ENCODE data around the gene MLC1.

The MLC1 gene

DNA sequence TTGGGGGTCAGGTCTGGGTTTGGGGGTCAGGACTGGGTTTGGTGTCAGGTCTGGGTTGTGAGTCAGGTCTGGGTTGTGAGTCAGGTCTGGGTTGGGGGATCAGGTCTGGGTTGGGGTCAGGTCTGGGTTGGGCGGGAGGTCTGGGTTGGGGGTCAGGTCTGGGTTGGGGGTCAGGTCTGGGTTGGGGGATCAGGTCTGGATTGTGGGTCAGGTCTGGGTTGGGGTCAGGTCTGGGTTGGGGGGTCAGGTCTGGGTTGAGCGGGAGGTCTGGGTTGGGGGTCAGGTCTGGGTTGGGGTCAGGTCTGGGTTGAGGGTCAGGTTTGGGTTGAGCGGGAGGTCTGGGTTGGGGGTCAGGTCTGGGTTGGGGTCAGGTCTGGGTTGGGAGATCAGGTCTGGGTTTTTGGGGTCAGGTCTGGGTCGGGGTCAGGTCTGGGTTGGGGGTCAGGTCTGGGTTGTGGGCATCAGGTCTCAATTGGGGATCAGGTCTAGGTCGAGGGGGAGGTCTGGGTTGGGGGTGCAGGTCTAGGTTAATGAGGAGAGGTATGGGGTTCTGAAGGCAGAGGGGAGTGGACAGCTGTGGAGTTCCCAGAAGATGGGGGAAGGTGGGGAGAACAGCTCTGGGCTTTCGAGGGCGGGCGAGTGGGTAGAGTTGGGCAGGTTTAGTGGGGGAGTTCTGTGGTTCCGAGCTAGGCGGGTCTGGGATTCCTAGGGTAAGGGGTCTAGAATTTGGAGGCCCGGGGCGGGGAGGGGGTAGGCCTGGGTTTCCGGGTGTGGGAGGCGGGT is 27.8 kb downstream of the MLC1 start:
- DNase-seq, result no peak

GRCh38 chr22:50056214-50056972 is 28.8 kb downstream of the MLC1 start:
- no peak for DNase-seq

DNA sequence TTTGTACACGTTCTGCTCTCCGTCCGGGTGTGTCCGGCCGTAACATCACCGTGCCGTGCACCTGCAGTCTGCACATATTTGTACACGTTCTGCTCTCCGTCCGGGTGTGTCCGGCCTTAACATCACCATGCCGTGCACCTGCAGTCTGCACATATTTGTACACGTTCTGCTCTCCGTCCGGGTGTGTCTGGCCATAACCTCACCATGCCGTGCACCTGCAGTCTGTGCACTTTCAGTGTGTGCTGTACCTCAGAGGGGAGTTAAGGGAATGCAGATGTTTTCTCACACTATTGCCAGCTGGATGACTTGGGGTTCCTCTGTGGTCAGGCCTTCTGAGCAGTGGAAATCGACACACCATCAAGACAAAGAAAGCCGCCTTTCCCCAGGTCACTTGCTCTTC is 31.4 kb downstream of the MLC1 start:
- DNase-seq, result no peak

DNA sequence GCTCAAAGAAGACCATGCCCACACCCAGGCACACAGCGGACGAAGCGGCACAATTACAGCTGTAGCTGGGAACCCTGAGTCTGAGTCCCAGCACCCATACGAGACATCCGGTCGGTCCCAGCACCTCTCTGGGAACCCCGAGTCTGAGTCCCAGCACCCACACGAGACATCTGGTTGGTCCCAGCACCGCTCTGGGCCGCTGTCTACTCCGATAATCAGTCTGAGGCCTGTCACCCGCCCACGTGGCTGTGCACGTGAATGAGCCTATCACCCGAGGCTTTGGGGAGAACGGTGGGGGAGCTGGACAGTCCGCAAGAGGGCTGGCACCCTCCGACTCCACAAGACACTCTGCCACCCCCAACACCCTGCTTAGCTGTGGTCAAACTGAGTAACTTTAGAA is 33.3 kb downstream of the MLC1 start:
- DNase-seq, result no peak

DNA sequence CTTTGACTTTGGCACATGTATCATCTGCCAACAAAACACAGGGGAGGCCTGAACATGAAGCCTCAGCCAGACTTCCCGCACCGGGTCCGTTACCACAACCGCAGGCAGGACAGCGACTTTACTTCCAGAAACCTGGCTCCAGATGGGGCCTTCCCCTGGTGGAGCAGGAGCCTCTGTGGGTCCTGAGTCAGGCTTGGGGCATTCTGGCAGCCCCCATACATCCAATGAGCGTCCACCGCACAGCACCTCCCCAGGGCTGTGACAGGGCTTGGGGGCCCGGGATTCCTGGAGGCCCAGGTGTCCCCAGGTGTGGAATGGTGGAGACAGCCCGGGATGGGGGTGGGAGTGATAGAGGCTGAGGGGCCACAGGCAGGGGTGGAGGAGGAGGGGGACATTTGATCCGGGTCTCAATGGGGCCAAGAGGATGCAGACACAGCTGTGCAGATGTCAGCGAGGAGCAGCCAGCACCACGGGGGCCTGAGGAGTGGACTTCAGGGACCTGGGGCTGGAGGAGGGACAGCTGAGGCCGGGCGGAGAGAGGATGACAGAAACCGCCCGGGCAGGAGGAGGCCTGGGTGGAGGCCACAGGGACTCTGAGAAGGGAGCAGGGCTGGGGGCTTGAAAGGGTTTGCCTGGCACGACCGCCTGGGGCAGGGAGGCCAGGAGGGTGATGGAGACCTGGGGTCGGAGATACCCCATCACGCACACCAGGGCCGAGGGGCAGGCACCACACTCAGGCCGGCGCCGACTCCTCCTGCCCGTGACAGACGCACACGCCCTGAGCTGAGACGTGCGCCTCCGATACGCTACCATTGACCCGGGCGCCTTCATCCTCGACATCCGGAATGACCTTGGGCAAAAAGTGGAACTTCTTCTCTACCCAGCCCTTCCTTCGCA is 35.7 kb downstream of the MLC1 start:
- no peak for DNase-seq

- DNase-seq, result no peak
Measured at GRCh38 chr22:50048836-50049235, 36.4 kb downstream of the MLC1 start.

GRCh38 chr22:50048061-50048765 is 37.0 kb downstream of the MLC1 start:
- DNase-seq, result no peak

- DNase-seq, result no peak
Measured at GRCh38 chr22:50047346-50047745, 37.9 kb downstream of the MLC1 start.

- DNase-seq, result no peak
Measured at GRCh38 chr22:50046481-50047245, 38.6 kb downstream of the MLC1 start.

- DNase-seq, result no peak
Measured at GRCh38 chr22:50046019-50046415, 39.2 kb downstream of the MLC1 start.

DNA sequence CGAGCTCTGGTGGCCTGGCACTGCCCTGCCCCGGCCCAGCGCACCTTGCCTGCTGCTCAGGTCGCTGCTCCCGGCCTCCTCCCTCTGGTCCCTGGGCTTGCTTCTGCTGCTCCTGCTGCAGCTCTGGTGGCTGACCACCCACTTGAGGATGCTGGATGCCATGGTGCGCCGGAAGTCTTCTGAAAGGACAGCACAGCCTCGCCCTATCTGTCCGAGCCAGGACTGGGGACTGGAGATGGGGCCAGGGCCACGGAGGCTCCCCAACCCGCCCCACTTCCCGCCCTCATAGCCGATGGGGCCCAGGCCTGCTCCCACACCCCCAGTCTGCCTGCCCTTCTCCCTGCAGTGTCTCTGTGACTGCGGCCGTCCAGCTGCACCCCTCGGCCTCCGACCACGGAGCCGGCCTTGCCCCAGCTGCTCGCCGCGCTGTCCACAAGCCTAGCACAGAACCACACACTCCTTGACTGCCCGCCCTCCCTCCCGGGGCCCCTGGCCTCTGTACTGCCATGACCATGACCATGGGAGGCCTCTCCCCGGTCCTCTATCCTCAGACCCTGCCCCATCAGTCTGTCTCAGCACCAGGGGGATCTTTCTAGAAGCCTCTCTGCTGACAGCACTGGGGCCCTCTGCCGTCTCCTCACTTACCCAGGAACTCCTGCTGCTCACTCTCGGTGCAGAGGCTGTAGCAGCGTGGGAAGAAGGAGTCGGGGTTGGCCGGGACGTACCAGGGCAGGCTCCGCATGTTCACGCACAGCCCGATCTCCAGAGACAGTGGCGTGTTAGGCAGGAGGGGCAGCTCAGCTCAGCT is 39.8 kb downstream of the MLC1 start:
- no peak for DNase-seq

- no peak for DNase-seq
Measured at GRCh38 chr22:50044485-50045118, 40.6 kb downstream of the MLC1 start.

DNA sequence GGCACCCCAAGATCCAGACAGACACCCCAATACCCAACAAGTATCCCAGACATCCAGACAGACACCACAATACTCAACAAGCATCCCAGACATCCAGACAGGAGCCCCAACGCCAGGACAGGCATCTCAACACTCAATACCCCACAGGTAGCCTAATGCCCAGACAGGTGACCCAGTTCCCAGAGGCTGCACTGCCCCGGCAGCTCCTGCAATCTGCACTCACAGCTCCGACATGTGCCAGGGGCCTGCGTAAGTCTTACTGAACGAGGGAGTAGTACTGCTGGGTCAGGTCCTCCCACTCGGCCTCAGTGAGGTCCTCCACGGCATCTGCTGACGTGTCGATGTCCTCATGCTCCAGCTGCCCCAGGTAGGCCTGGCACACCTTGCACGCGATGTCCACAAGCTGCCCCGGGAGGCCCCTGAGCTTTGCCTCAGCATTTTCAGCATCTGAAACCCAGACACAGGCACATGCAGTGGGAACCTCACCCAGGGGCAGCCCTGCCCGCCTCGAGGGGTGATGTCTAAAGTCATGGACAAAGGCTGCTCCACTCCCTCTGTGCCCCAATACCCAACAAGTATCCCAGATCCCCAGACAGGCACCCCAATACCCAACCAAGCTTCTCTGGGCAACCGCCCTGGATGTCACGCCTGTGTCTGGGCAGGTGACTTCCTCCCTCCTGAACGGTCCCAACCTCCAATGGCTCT is 43.7 kb downstream of the MLC1 start:
- no peak for DNase-seq

DNA sequence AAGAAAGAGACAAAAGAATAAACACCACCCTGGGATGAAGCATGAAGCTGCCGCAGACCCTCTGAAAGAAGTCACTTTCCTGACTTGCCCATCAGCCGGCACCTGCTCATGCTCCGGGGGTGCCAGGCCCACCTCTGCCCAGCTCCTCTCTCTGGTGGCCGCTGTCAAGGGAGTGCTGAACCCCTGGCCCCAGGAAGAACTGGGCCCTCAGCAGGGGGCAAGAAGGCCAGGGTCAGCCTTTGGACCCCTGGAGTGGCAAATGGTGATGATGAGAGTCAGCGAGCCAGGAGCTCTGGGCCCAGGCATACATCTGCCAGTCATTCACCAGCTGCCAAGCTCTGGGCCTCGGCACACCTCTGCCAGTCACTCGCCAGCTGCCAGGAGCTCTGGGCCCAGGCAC is 44.5 kb downstream of the MLC1 start:
- no peak for DNase-seq

DNA sequence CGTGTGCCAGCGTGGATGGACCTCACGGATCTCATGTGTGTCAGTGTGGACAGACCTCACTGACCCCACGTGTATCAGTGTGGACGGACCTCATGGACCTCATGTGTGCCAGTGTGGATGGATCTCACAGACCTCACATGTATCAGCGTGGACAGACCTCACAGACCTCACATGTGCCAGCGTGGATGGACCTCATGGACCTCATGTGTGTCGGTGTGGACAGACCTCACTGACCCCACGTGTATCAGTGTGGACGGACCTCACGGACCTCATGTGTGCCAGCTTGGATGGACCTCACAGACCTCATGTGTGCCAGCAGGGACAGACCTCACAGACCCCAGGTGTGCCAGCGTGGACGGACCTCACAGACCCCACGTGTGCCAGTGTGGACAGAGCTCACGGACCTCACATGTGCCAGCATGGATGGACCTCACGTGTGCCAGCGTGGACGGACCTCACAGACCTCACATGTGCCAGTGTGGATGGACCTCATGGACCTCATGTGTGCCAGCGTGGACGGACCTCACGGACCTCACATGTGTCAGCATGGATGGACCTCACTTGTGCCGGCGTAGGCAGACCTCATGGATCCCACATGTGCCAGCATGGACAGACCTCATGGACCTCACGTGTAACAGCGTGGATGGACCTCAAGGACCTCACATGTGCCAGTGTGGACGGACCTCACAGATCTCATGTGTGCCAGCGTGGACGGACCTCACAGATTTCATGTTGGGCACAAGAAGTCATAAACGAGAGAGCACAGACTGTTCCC is 45.4 kb downstream of the MLC1 start:
- no peak for DNase-seq

- DNase-seq, result no peak
Measured at GRCh38 chr22:50035976-50036724, 49.1 kb downstream of the MLC1 start.

- no peak for DNase-seq
Measured at GRCh38 chr22:50035131-50035881, 49.9 kb downstream of the MLC1 start.
